Left ventricle myocardium inferior (tissue), 1 donor: ENCODE data around the gene PLA2R1. TPM values are rescaled to one million over a fixed set of nuclear protein-coding genes. Genes with fewer than 3 reads are reported as not detected.

Experiments
- DNase-seq: peaks from one replicate; pipeline ENCODE4 v3.0.0-alpha.2; 2020
- H3K27ac ChIP-seq: fragments of 200-600 bp; replicated peaks from 2 replicates; pipeline ENCODE4 v1.8.0; 2021
- H3K27me3 ChIP-seq: fragments of 200-600 bp; 2 replicates; pipeline ENCODE4 v1.8.0; 2021; ENCODE audit warnings: low read depth
- H3K36me3 ChIP-seq: fragments of 200-600 bp; 2 replicates; pipeline ENCODE4 v1.8.0; 2021
- H3K4me1 ChIP-seq: fragments of 200-600 bp; 2 replicates; pipeline ENCODE4 v1.8.0; 2021
- H3K4me3 ChIP-seq: fragments of 200-600 bp; 2 replicates; pipeline ENCODE4 v1.8.0; 2021; ENCODE audit warnings: mild to moderate bottlenecking, moderate library complexity
- H3K9me3 ChIP-seq: fragments of 200-600 bp; replicated peaks from 2 replicates; pipeline ENCODE4 v1.8.0; 2021
- CTCF ChIP-seq: fragments of 200-600 bp; IDR thresholded peaks from 2 replicates; pipeline ENCODE4 v1.8.0; 2021; ENCODE audit warnings: antibody characterized with exemption, mild to moderate bottlenecking, borderline replicate concordance
- intact Hi-C: fragments of 100-400 bp; cut with micrococcal nuclease; formaldehyde crosslinking; loops from one replicate; pipeline ENCODE4 v1.11.0; 2022
- total RNA-seq: library from RNA; stranded (reverse); fragmentation: NEBNext Ultra II Directional; extraction: Animal tissue kit (Norgen Biotek cat#: 25700); gene quantifications from one replicate; pipeline ENCODE4 v1.2.1, GENCODE V29; 2021
- donor health status: DM: no; HTN: yes; CAD: no; lungs with severe emphysema.

The PLA2R1 gene
- total RNA-seq, 1 donor from 2014 or later = 2.3 TPM

DNA sequence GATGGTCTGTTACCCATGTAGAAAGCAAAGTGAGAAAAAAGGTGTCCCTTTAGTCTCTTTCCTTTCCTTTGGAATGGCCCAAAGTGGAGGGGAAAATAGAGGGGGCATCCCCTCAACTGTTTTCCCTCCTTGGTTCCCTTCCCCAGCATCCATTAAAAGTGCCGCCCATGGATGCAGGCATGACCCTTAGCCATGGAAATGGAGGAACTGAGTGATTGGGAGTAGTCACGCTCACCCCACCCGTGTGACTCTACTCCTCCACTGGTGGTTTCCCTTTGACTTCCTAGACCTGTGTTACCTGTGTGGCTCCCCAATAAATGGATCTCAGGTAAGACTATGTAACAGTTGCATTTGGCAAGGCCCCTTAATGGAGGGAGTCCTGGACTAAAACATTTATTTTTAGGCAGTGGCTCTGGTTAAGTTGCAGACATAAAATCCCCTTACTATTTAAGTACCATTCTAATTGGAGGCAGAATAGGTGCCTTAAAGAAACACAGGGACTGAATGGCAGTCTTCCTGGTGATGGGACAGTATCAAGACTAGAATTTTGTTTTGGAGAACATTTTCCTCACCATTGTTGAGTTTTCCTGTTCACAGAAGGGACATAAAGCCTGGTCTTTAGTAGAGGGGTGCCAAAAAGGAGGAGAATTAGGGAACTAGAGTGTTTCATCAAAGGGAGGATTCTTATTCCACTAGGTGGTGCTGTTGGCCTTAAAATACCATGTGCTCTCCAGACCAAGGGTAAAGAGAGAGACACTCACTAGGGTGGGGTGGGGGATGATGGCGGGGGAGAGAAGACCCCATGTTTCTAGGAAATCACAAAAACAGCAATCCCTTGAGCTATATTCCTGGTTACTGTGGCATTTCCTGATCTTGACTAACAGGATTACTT is 25.7 kb upstream of the PLA2R1 start:
- no peak overlapping the region for H3K4me3 ChIP-seq
- no peak overlapping the region for H3K27ac ChIP-seq
- no peak for DNase-seq
- no peak for TF ChIP-seq CTCF
- intact Hi-C loops = no loop called here
- no peaks in the 10 kb centered on the region for H3K27me3 ChIP-seq
- H3K36me3 ChIP-seq = no peaks in the 10 kb centered on the region
- H3K9me3 ChIP-seq = peaks cover 89% of the 10 kb centered on the region
- no peaks in the 10 kb centered on the region for H3K4me1 ChIP-seq

DNA sequence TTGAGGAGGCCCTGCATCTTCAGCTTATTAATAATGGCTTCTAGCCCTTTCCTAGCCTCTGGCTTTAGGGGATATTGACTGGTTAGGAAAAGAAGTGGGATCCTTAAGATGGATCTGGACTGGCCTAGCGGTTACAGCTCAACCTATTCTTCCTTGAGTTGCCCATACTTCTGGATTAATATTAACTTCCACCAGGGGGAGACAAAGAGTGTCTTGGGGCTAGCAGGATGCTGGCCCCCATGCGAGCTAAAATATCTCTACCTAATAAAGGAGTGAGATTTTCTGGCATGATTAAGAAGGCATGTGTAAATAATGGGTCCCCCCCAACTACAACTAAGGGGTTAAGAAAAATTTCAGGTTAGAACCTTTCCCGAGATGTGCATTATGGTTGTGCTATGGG is 23.2 kb upstream of the PLA2R1 start:
- Histone ChIP-seq H3K27me3 (no peaks in the 10 kb centered on the region), H3K27ac (no peak overlapping the region), H3K36me3 (no peaks in the 10 kb centered on the region), H3K4me1 (no peaks in the 10 kb centered on the region), H3K4me3 (no peak overlapping the region), H3K9me3 (peaks cover 79% of the 10 kb centered on the region)
- TF ChIP-seq CTCF = no peak
- no peak for DNase-seq
- intact Hi-C loops = no loop called here

DNA sequence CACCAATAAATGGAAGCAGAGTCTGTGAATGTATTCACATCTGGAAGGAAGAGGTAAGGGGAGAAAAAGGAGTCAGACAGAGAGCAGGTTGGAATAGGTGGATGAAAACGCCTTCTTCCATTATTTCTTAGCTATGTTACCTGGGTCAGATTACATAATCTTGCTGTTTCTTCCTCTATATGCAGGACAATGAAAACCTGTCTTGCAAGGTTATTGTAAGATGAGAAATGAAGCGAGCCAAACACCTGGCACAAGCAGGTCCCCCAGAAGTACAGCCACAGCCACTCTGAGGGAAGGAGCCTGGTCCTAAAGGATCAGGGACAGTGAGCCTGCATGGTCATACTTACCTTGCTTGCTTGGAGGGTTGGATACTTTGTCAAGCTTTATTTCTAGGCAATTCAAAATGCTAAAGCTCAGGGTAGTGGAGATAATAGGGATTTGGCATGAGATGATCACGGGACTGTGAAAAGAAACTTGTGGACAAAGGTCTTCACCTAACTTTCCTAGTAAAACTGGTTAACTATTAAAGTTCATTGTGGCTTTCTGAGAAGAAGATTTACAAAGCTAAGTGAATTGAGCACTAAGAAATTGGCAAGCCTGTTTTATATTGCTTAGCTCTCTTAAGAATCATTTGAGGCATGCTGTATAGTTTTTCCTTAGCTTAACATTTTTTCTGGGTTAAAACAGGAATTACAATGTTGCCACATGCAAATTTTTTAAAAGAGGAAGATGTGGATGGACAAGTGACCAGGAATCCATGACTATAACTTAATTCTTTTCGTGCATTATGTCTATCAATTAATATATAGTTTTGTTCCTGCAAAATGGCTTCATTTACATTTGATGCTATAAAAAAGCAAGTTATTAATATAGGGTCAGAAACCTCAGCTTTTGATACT is 15.7 kb upstream of the PLA2R1 start:
- Histone ChIP-seq H3K27ac (no peak overlapping the region), H3K36me3 (no peaks in the 10 kb centered on the region), H3K4me1 (no peaks in the 10 kb centered on the region), H3K9me3 (peaks cover 7% of the 10 kb centered on the region), H3K27me3 (no peaks in the 10 kb centered on the region), H3K4me3 (no peak overlapping the region)
- intact Hi-C loops = no loop called here
- DNase-seq = no peak
- no peak for TF ChIP-seq CTCF

GRCh38 chr2:160076914-160077313 is 14.5 kb upstream of the PLA2R1 start:
- H3K4me3 ChIP-seq = no peak overlapping the region
- no peak for TF ChIP-seq CTCF
- no peaks in the 10 kb centered on the region for H3K4me1 ChIP-seq
- no peak for DNase-seq
- H3K9me3 ChIP-seq = no peaks in the 10 kb centered on the region
- no peaks in the 10 kb centered on the region for H3K27me3 ChIP-seq
- intact Hi-C loops = no loop called here
- no peak overlapping the region for H3K27ac ChIP-seq
- no peaks in the 10 kb centered on the region for H3K36me3 ChIP-seq

GRCh38 chr2:160076241-160076640 is 13.8 kb upstream of the PLA2R1 start:
- Histone ChIP-seq H3K4me1 (no peaks in the 10 kb centered on the region), H3K4me3 (no peak overlapping the region), H3K36me3 (no peaks in the 10 kb centered on the region), H3K27ac (no peak overlapping the region), H3K27me3 (no peaks in the 10 kb centered on the region), H3K9me3 (no peaks in the 10 kb centered on the region)
- no peak for TF ChIP-seq CTCF
- no peak for DNase-seq
- intact Hi-C loops = no loop called here
